HG03469 (cell line): ENCODE measurements around the gene KIF18A.

Experiments
- ATAC-seq: cut with Tn5 transposase; IDR thresholded peaks from one replicate; pipeline ENCODE4 v1.9.1; 2021; ENCODE audit warnings: mild to moderate bottlenecking, moderate library complexity, moderate number of reproducible peaks; ENCODE audit not compliant: unreplicated experiment

The KIF18A gene

GRCh38 chr11:28049338-28050216, 58.4 kb downstream of the KIF18A start:
- no peak for ATAC-seq

GRCh38 chr11:28048812-28049211, 59.1 kb downstream of the KIF18A start:
- no peak for ATAC-seq

GRCh38 chr11:28043930-28044709, 63.8 kb downstream of the KIF18A start:
- ATAC-seq, result no peak

GRCh38 chr11:28040384-28040783, 67.6 kb downstream of the KIF18A start:
- no peak for ATAC-seq

GRCh38 chr11:28038775-28039174, 69.2 kb downstream of the KIF18A start:
- no peak for ATAC-seq

GRCh38 chr11:28026634-28027290, 81.2 kb downstream of the KIF18A start:
- ATAC-seq, result no peak

- no peak for ATAC-seq
Measured at GRCh38 chr11:28017816-28018215, 90.1 kb downstream of the KIF18A start.

GRCh38 chr11:28011813-28012212, 96.1 kb downstream of the KIF18A start:
- ATAC-seq, result no peak

- ATAC-seq, result no peak
Measured at GRCh38 chr11:28009996-28010395, 98.0 kb downstream of the KIF18A start.

GRCh38 chr11:28009388-28009787, 98.6 kb downstream of the KIF18A start:
- no peak for ATAC-seq

GRCh38 chr11:28003615-28004014, 104.3 kb downstream of the KIF18A start:
- ATAC-seq, result no peak

- ATAC-seq, result no peak
Measured at GRCh38 chr11:27998552-27998951, 109.4 kb downstream of the KIF18A start.

- ATAC-seq, result no peak
Measured at GRCh38 chr11:27997344-27997743, 110.6 kb downstream of the KIF18A start.

- ATAC-seq, result no peak
Measured at GRCh38 chr11:27996066-27996465, 111.9 kb downstream of the KIF18A start.

GRCh38 chr11:27995083-27995482, 112.9 kb downstream of the KIF18A start:
- ATAC-seq, result no peak

- ATAC-seq, result no peak
Measured at GRCh38 chr11:27991736-27992135, 116.2 kb downstream of the KIF18A start.

GRCh38 chr11:27977527-27977926, 130.4 kb downstream of the KIF18A start:
- no peak for ATAC-seq

- no peak for ATAC-seq
Measured at GRCh38 chr11:27977031-27977430, 130.9 kb downstream of the KIF18A start.

GRCh38 chr11:27976262-27976661, 131.7 kb downstream of the KIF18A start:
- ATAC-seq, result no peak

GRCh38 chr11:27973851-27974536, 134.0 kb downstream of the KIF18A start:
- no peak for ATAC-seq
